GM23338 (cell line): ENCODE results near the gene UBL3. TPM values are rescaled to one million over a fixed set of nuclear protein-coding genes. Genes with fewer than 3 reads are reported as not detected.

Experiments used
- ATAC-seq: fragments of 200-7000 bp; cut with Tn5 transposase; 3 replicates; pipeline ENCODE4 v1.9.1; 2020
- DNase-seq: peaks from one replicate; pipeline ENCODE4 v3.0.0-alpha.2; 2015; ENCODE audit warnings: low spot score
- H2AFZ ChIP-seq: fragments of 200-600 bp; sonication (generic); 2 replicates; pipeline ENCODE4 v1.8.0; 2016; ENCODE audit warnings: antibody characterized with exemption, mild to moderate bottlenecking, moderate library complexity
- H3F3A ChIP-seq: fragments of 200-600 bp; sonication (generic); replicated peaks from 2 replicates; pipeline ENCODE4 v1.8.0; 2017; ENCODE audit warnings: antibody characterized with exemption, mixed run types, low read depth
- H3K27ac ChIP-seq: fragments of 200-600 bp; sonication (generic); 2 replicates; pipeline ENCODE4 v1.6.1; 2016; ENCODE audit warnings: low read depth
- H3K27me3 ChIP-seq: fragments of 200-600 bp; sonication (generic); 2 replicates; pipeline ENCODE4 v1.8.0; 2016; ENCODE audit warnings: mild to moderate bottlenecking, mixed run types, moderate library complexity; ENCODE audit not compliant: insufficient read depth
- H3K36me3 ChIP-seq: fragments of 200-600 bp; sonication (generic); 2 replicates; pipeline ENCODE4 v1.8.0; 2016; ENCODE audit warnings: mild to moderate bottlenecking; ENCODE audit not compliant: insufficient read depth
- H3K4me1 ChIP-seq: fragments of 200-600 bp; sonication (generic); 2 replicates; pipeline ENCODE4 v1.8.0; 2016; ENCODE audit warnings: mild to moderate bottlenecking, moderate library complexity; ENCODE audit not compliant: insufficient read depth
- H3K4me2 ChIP-seq: fragments of 200-600 bp; sonication (generic); 2 replicates; pipeline ENCODE4 v1.7.1; 2017; ENCODE audit warnings: mixed run types
- H3K4me3 ChIP-seq: fragments of 200-600 bp; sonication (generic); 2 replicates; pipeline ENCODE4 v1.6.1; 2016; ENCODE audit warnings: mixed run types
- H3K79me2 ChIP-seq: fragments of 200-600 bp; sonication (generic); replicated peaks from 2 replicates; pipeline ENCODE4 v1.8.0; 2017; ENCODE audit warnings: mild to moderate bottlenecking; ENCODE audit not compliant: insufficient read depth
- H3K9me2 ChIP-seq: fragments of 200-600 bp; sonication (generic); 2 replicates; pipeline ENCODE4 v1.8.0; 2017; ENCODE audit not compliant: insufficient read depth
- H4K20me1 ChIP-seq: fragments of 200-600 bp; sonication (generic); replicated peaks from 2 replicates; pipeline ENCODE4 v1.8.0; 2017; ENCODE audit warnings: mild to moderate bottlenecking; ENCODE audit not compliant: insufficient read depth
- H3K27ac Mint-ChIP-seq: 2 replicates; pipeline ENCODE4 v1.8.0; 2020; ENCODE audit warnings: inconsistent platforms, mild to moderate bottlenecking, moderate library complexity, mixed read lengths
- H3K27me3 Mint-ChIP-seq: 3 replicates; pipeline ENCODE4 v1.8.0; 2022; ENCODE audit warnings: low read depth, mild to moderate bottlenecking, moderate library complexity, mixed read lengths, inconsistent platforms; ENCODE audit not compliant: insufficient read depth, poor library complexity
- H3K36me3 Mint-ChIP-seq: 3 replicates; pipeline ENCODE4 v1.8.0; 2021; ENCODE audit warnings: low read depth, mild to moderate bottlenecking, inconsistent platforms, moderate library complexity, mixed read lengths
- H3K4me1 Mint-ChIP-seq: 3 replicates; pipeline ENCODE4 v1.8.0; 2020; ENCODE audit warnings: mild to moderate bottlenecking, inconsistent platforms, mixed read lengths
- H3K4me3 Mint-ChIP-seq: 3 replicates; pipeline ENCODE4 v1.8.0; 2021; ENCODE audit warnings: moderate library complexity, mild to moderate bottlenecking, inconsistent platforms, mixed read lengths
- H3K9me3 Mint-ChIP-seq: 3 replicates; pipeline ENCODE4 v1.8.0; 2020; ENCODE audit warnings: moderate library complexity, mild to moderate bottlenecking, inconsistent platforms, mixed read lengths
- CREB1 ChIP-seq: fragments of 250-450 bp; sonication (Bioruptor Pico); IDR thresholded peaks from 2 replicates; pipeline ENCODE4 v1.5.0; 2020; ENCODE audit warnings: low read depth, mild to moderate bottlenecking, moderate library complexity
- EZH2phosphoT487 ChIP-seq: fragments of 200-600 bp; sonication (generic); IDR thresholded peaks from one replicate; pipeline ENCODE4 v1.8.1; 2018; ENCODE audit warnings: antibody characterized with exemption; ENCODE audit not compliant: unreplicated experiment
- JUNB ChIP-seq: IDR thresholded peaks from one replicate; pipeline ENCODE4 v1.6.1; 2016; ENCODE audit warnings: antibody characterized with exemption; ENCODE audit not compliant: unreplicated experiment
- NANOG ChIP-seq: IDR thresholded peaks from 2 replicates; pipeline ENCODE4 v1.6.1; 2016; ENCODE audit warnings: antibody characterized with exemption, borderline replicate concordance
- POLR2AphosphoS5 ChIP-seq: IDR thresholded peaks from 2 replicates; pipeline ENCODE4 v1.6.1; 2016; ENCODE audit warnings: antibody characterized with exemption, low read depth
- STAT1 ChIP-seq: IDR thresholded peaks from one replicate; pipeline ENCODE4 v1.6.1; 2016; ENCODE audit warnings: antibody characterized with exemption; ENCODE audit not compliant: unreplicated experiment
- ZNF331 ChIP-seq: fragments of 250-450 bp; sonication (Bioruptor Pico); IDR thresholded peaks from 2 replicates; pipeline ENCODE4 v1.5.0; 2020; ENCODE audit warnings: low read depth, mild to moderate bottlenecking, moderate library complexity
- ZNF462 ChIP-seq: fragments of 250-450 bp; sonication (Bioruptor Pico); IDR thresholded peaks from 2 replicates; pipeline ENCODE4 v1.5.0; 2020; ENCODE audit warnings: mild to moderate bottlenecking, moderate library complexity
- polyA plus RNA-seq: library from polyadenylated mRNA; unstranded; fragments of >200 nt; fragmentation: Nextera tagmentation; extraction: Ambion mirVana; gene quantifications from 2 replicates; pipeline ENCODE4 v1.2.1, GENCODE V29; 2016
- total RNA-seq: library from RNA; depleted of rRNA; stranded (reverse); fragments of >200 nt; shearing (Covaris generic); gene quantifications from 2 replicates; pipeline ENCODE4 v1.2.3, GENCODE V29; 2014
- TF ChIP-seq, protein P1 (sequence below): IDR thresholded peaks from one replicate; pipeline ENCODE4 v1.6.1; 2018; ENCODE audit warnings: antibody characterized with exemption; ENCODE audit not compliant: unreplicated experiment

UBL3 gene
- total and polyA plus RNA-seq, 2 experiments from 2014 or later: 9.7 to 21.1 TPM

DNA sequence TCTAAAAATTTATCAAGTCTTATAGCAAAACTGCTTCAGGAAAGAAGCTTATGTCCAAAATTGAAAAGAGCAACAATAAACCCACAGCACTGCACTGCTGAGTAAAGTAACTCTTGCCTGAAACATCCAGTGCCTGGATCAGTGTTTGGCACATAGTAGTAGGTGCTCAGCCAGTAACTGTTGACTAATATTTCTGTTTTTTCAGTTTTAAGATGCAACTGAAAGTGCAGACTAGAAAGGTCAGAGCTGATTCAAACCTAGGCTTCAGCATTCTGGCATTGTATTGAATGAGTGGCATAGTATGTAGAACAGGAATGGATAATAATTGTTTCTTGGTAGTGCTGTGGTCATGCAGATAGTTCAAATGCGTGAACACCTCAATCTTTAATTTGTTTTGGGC, 67.6 kb downstream of the UBL3 start:
- peaks cover 5% of the 10 kb centered on the region; the same call in 1 of the 3 replicates for H3K4me1 Mint-ChIP-seq
- H3K9me3 Mint-ChIP-seq: no peaks in the 10 kb centered on the region
- no peak overlapping the region for H3K27ac Mint-ChIP-seq
- H3K27ac ChIP-seq: no peak overlapping the region
- 0 out of 2 replicates have a peak, but pooled peaks cover 3% of the 10 kb centered on the region for H4K20me1 ChIP-seq
- H3K4me3 Mint-ChIP-seq: no peak overlapping the region
- H2AFZ ChIP-seq: no peak overlapping the region
- H3K79me2 ChIP-seq: peaks cover 65% of the 10 kb centered on the region
- no peaks in the 10 kb centered on the region for H3F3A ChIP-seq
- no peak for TF ChIP-seq ZNF331
- H3K4me2 ChIP-seq: no peak overlapping the region
- no peak for ATAC-seq
- H3K4me1 ChIP-seq: no peaks in the 10 kb centered on the region
- no peaks in the 10 kb centered on the region for H3K36me3 ChIP-seq
- H3K4me3 ChIP-seq: no peak overlapping the region
- H3K36me3 Mint-ChIP-seq: no peaks in the 10 kb centered on the region
- no peaks in the 10 kb centered on the region for H3K27me3 Mint-ChIP-seq
- DNase-seq: no peak
- no peaks in the 10 kb centered on the region for H3K27me3 ChIP-seq
- H3K9me2 ChIP-seq: no peaks in the 10 kb centered on the region

DNA sequence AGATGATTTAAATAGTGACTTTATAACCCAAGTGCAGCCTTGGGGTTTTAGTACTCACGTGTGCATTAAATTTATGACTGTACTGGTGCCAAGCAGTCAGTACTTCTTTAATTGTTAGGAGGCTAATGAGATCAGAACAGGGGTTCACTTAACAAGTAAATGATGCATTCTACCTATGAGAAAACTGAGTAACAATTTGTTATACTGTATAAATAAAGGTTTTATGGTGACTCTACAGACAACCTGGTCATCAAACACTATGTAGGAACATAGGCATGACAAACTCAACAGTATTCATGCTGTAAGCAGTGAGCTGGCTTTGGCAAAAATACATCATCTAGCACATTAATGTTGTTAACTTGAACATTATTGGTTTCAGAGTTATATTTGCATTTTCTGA, 75.6 kb downstream of the UBL3 start:
- no peak for DNase-seq
- no peak for TF ChIP-seq POLR2AphosphoS5
- TF ChIP-seq STAT1: no peak
- TF ChIP-seq NANOG: no peak
- TF ChIP-seq CREB1 (CRISPR knock-in tag): no peak
- no peak for TF ChIP-seq EZH2phosphoT487
- no peak for TF ChIP-seq JUNB
- no peak for TF ChIP-seq ZNF462 (CRISPR knock-in tag)
- TF ChIP-seq, protein P1, sequence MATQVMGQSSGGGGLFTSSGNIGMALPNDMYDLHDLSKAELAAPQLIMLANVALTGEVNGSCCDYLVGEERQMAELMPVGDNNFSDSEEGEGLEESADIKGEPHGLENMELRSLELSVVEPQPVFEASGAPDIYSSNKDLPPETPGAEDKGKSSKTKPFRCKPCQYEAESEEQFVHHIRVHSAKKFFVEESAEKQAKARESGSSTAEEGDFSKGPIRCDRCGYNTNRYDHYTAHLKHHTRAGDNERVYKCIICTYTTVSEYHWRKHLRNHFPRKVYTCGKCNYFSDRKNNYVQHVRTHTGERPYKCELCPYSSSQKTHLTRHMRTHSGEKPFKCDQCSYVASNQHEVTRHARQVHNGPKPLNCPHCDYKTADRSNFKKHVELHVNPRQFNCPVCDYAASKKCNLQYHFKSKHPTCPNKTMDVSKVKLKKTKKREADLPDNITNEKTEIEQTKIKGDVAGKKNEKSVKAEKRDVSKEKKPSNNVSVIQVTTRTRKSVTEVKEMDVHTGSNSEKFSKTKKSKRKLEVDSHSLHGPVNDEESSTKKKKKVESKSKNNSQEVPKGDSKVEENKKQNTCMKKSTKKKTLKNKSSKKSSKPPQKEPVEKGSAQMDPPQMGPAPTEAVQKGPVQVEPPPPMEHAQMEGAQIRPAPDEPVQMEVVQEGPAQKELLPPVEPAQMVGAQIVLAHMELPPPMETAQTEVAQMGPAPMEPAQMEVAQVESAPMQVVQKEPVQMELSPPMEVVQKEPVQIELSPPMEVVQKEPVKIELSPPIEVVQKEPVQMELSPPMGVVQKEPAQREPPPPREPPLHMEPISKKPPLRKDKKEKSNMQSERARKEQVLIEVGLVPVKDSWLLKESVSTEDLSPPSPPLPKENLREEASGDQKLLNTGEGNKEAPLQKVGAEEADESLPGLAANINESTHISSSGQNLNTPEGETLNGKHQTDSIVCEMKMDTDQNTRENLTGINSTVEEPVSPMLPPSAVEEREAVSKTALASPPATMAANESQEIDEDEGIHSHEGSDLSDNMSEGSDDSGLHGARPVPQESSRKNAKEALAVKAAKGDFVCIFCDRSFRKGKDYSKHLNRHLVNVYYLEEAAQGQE: no peak
- peaks cover 6% of the 10 kb centered on the region; the same call in 1 of the 3 replicates for H3K36me3 Mint-ChIP-seq
- Histone ChIP-seq H3K4me3 (no peak overlapping the region), H3K36me3 (no peaks in the 10 kb centered on the region), H4K20me1 (no peaks in the 10 kb centered on the region), H2AFZ (no peak overlapping the region), H3K4me2 (no peak overlapping the region), H3K27me3 (no peaks in the 10 kb centered on the region), H3K4me1 (no peaks in the 10 kb centered on the region), H3K79me2 (peaks cover 21% of the 10 kb centered on the region), H3K27ac (no peak overlapping the region), H3F3A (no peaks in the 10 kb centered on the region), H3K9me2 (no peaks in the 10 kb centered on the region)
- ATAC-seq: no peak
- H3K27me3 Mint-ChIP-seq: no peaks in the 10 kb centered on the region
- no peak overlapping the region for H3K27ac Mint-ChIP-seq
- no peak overlapping the region for H3K4me3 Mint-ChIP-seq
- peaks cover 6% of the 10 kb centered on the region for H3K4me1 Mint-ChIP-seq
- H3K9me3 Mint-ChIP-seq: no peaks in the 10 kb centered on the region
